HL-60 (cell line): ENCODE measurements around the gene ABCG1.

Experiments used
- CTCF ChIP-seq: IDR thresholded peaks from one replicate; pipeline ENCODE4 v1.5.1; 2011; ENCODE audit warnings: low read length, control low read depth, inconsistent platforms; ENCODE audit not compliant: insufficient read depth
- GABPA ChIP-seq: IDR thresholded peaks from 2 replicates; pipeline ENCODE4 v1.6.1; 2012; ENCODE audit warnings: low read depth
- POLR2AphosphoS5 ChIP-seq: IDR thresholded peaks from 2 replicates; pipeline ENCODE4 v1.6.1; 2012; ENCODE audit warnings: low read depth
- REST ChIP-seq: IDR thresholded peaks from 2 replicates; pipeline ENCODE4 v1.6.1; 2012; ENCODE audit warnings: low read depth; ENCODE audit not compliant: insufficient replicate concordance

GRCh38 chr21:42311160-42311559 is 92.2 kb downstream of the ABCG1 start:
- TF ChIP-seq CTCF = no peak
- no peak for TF ChIP-seq REST
- TF ChIP-seq GABPA = no peak
- TF ChIP-seq POLR2AphosphoS5 = no peak
